Cortex of kidney (tissue), 1 donor: ENCODE results near the gene MAD1L1.

Experiments
- DNase-seq: peaks from one replicate; lab custom pipeline; 2025; lab: John Stamatoyannopoulos, UW

The MAD1L1 gene

DNA sequence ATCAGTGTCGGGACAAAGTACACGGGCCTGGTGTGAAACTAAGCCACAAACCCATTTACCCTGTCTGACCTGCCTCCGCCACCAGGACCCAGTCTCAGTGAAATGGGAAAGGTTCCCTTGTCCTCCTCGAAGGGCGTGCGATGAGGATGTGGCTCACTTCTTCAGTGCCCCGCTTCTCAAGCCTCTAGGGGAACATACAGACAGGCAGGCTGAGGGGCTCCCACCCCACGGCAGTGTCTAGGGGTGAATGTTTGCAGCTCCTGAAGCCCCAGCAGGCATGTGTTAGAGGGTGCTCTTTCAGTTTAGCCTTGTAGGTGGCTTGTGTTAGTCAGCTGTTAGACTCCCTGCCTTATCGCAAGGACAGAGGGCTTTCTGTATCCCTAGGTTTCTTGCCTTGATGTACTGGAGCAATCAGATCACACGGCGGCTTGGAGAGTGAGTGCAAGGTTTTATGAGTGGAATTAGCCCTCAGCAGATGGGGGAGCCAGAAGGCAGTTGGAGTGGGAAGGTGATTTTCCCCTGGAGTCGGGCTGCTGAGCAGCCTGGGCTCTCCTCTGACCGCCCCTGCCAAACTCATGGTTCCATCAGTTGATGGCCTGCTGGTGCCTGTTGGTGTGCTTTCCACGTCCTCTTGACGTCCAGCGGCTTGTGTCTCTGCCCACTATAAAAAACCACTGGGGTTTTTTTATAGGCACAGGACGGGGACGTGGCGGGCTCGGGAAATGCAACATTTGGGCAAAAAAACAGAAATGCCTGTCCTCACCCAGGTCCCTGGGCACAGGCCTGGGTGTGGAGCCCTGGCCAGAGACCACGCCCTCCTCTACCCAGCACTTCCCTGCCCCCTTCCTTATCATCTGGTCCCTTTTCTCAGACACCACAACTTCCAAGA, 10.0 kb upstream of the MAD1L1 start:
- DNase-seq: no peak

DNA sequence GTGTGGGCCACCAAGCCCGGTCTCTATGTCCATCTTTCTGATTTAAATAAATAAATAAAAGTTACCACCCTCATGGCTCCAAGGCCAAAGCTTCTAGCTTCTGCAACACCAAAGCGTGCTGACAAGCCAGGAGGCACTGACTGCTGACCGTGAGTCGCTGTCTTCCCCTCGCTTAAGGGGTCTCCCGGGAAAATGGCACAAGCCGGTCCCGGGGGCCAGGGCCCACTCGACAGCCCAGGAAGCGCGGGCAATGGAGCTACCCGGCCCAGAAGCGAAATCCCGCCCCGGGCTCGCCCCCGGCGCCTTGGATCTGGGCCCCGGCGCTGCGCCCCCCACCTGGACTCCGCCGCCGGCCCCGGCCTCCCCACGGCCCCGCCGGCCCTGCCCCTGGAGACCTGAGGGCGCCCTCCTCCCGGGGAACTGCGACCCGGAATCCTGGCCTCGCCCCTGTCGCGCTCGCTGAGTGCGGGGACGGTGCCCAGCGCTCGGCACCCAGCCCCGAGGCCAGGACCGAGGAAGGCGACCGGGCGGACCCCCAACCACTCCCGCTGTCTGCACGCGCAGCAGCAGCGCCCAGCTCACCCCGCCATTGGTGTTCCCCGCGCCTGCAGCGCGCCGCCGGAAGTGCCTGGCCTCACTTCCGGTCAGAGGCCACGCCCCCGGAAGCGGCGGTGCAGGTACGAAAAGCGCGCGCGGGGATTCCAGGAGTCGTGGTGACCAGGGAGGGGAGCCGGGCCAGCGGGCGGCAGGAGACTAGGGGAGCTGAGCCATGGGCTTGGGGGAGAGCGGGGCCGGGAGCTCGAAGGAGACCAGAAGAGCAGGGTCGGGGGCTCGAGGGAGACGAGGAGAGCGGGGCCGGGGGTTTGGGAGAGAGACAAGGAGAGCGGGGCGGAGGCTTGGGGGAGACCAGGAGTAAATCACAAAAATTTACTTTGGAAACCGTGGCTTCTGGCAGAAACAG, 9.1 kb upstream of the MAD1L1 start, which contains the start of the genes MRM2 and NUDT1:
TSS of gene MRM2 (minus strand) at position 626 of the 961 bp plus-strand sequence. CDS start at position 590, 36 bp downstream.
TSS of gene NUDT1 (plus strand) at position 647 of the 961 bp plus-strand sequence. CDS start 2,349 bp downstream, outside the sequence.
- no peak for DNase-seq

DNA sequence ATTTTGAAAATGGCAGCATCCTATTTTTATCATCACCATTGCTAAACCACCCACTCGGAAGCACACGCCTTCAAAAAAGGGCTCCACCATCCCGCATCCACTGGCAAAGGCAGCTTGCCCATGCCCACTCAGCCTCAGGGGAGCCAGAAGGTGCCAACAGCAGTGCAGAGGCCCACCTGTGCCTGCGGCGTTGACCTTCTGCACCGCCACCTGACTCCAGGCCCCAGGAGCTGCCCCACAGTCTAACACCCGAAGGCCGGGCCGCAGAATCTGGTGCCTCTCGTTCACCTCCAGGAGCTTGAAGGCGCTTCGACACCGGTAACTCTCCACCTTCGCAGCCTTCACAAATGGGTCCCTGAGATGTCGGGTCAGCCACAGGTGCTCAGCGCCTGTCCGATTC, 6.5 kb upstream of the MAD1L1 start:
- no peak for DNase-seq

DNA sequence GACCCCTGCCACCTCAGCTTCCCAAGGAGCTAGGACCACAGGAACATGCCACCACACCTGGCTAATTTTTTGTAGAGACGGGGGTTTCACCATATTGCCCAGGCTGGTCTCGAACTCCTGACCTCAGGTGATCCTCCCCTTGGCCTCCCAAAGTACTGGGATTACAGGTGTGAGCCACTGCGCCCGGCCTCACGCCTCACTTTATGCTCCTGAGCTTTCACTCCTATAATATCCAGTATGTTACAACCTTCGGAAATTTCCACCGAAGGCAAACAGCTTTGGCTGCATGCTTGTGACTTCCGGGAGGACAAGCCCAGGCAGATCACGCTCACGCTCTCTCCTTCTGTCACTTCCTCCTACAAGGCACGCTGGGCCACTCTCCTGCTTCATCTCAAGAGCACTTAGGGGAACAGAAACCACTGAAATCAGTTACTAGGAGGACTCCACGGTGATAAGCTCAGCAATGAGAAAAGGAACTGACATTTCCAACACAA, 4.4 kb upstream of the MAD1L1 start:
- no peak for DNase-seq

DNA sequence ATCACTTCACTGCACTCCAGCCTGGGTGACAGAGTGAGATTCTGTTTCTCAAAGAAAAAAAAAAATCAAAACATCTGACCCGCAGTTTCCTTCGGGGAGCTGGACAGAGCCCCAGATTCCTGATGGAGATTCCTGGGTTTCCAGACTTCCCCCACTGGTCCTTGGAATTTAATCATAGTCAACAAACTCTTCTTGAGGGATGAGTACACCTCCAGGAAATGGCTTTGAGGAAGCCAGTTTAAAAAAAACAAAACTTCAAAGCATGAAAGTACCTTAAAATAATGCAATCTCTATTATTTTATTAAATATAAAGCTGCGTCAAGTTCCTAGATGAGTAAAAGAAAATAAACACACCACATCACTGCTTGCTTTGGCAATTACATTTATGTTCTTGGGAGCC, 1.2 kb upstream of the MAD1L1 start:
- no peak for DNase-seq

DNA sequence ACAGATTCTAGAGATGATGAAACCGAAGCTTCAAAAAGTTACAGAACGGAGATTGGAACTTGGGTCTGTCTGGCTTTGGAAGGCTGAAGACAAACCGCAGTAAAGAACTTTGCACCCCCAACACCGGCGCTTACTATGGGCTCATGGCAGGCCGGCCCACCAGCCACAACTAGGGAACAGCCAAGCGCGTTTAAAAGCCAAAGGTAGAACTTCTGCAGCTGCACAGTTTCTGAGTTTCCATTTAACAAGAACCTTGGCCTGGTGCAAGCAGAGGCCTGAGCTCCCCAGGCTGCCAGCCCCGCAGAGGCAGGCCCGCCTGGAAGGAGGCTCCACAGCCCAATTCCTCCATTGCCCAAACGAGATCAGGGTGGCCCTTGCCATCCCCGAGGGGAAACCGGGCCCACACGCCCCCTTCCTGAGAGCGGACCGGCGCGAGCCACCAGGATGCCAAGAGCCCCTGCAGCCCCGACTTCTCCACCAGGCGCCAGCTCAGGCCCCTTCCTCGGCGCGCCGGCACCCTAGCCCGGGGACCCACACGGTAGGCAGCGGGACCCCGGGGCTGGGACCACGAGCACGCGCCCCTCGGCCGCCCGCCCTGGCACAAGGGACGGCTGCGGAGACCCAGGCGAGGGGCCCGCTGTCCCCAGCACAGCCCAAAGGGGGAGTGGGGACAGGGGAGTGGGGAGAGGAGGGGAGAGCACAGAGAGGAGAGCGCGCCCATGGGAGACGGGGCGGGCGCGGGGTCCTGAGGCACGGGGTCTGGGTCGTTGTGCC, 566 bp downstream of the MAD1L1 start:
- DNase-seq: no peak

DNA sequence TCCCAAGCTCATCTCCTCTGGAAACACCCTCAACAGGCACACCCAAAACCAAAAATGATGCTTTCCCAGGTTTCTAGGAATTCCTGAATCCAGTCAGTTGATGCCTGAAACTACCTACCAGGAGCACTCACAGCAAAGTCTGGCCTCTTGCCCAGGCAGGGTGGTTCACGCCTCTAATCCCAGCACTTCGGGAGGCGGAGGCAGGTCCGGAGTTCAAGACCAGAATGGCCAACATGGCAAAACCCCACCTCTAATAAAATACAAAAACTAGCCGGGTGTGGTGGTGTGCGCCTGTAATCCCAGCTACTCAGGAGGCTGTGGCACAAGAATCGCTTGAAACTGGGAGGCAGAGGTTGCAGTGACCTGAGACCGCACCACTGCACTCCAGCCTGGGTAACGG, 1.9 kb downstream of the MAD1L1 start:
- DNase-seq: no peak

DNA sequence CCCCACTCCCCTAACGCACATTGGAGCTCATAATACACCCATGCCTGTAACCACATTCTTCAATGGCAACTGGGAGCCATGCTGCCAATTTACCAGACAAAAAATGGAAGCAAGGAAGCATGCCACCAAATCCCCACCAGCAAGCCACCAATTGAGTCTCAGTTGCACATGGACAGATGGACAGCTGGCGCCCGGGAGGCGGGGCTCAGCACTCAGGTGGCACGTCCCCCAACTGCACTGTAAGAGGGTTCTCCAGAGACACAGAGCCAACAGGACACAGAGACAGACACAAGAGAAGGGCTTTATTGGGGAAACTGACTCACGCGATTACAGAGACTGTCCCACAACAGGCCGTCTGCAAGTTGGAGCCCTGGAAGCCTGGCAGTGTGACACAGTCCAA, 2.5 kb downstream of the MAD1L1 start:
- no peak for DNase-seq

DNA sequence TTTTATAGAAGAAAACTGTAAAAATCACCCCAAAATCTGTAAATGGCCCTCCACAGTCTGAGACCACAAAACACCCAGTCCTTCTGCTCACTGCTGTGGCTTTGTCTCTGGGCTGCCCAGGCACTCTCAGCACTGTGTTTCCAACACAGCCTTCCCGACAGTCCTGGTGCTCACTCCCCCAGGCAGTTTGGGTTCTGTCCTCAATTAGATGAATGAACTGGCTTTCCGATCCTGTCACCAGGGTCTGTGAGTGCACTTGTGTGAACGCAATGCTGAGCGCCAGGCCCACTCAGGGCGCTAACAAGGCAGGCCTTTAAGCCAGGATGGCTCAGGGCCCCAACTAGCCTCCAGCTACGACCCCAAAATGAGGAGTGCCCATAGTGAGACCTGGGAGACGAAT, 3.3 kb downstream of the MAD1L1 start:
- no peak for DNase-seq

DNA sequence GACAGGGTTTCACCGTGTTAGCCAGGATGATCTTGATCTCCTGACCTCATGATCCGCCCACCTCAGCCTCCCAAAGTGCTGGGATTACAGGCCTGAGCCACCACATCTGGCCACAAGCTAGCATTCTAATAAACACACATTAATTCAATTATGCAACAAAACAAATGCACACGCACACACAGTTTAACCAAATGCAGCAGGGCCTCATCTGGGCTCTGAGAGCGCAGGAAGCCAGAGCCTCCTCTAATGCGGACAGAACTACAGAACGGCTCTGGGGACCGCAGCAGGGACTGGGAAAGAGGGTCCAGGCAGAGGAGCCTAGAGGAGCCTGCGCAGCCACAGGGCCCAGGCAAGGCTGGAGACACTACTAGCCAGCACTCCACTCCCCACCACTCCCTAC, 3.8 kb downstream of the MAD1L1 start:
- DNase-seq: no peak

DNA sequence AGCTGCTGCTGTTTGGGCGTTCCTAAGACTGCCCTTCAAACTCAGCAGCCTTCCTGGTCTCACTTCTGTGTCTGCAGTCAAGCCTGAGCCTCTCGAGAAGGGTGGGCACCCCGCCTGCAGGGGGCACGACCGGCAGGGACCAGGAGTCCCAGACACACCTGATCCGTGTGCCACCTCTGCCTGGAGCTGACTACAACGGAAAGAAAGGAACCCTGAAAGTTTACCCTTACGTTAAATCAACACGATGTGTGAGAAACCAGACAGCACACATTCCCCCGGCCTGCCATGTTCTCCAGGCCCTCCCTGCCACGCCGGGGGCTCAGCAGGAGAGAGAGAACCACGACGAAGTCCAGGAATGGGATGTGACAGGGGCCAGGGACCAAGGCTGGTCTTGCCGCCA, 5.0 kb downstream of the MAD1L1 start:
- DNase-seq: no peak

DNA sequence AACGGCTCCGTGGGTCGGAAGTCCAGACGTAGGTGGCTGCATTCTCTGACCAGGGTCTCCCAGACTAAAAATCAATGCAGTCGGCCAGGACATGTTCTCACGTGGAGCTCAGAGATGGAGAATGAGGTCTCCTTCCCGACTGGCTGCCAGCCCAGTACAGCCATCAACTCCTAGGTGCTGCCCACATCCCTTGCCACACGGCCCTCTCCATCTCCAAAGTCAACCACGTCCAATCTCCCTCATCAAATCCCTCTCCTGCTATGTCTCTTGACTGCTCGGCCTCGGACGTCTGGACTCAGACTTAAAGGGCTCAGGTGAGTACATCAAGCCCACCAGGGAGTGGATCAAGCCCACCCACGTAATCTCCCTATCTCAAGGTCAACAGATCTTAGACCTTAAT, 6.9 kb downstream of the MAD1L1 start:
- DNase-seq: no peak

DNA sequence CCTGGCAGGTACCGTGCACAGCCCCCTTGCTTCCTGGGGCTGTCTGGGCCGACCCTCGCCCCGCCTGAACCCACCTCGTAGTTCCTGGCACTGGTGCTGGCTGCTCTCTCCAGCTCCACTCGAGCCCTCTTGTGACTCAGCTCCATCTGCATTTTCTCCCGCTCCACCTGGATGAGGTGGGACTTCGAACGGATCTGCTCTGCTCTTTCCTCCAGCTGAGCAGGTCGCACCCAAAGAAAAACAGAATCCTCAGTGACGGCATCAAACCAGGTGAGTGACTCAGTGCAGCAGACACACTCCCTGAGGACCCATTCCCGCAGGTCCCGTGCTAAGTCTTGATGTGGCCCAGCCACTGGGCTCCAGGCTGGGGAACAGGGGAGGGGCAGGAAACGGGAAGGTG, 7.4 kb downstream of the MAD1L1 start:
- no peak for DNase-seq

DNA sequence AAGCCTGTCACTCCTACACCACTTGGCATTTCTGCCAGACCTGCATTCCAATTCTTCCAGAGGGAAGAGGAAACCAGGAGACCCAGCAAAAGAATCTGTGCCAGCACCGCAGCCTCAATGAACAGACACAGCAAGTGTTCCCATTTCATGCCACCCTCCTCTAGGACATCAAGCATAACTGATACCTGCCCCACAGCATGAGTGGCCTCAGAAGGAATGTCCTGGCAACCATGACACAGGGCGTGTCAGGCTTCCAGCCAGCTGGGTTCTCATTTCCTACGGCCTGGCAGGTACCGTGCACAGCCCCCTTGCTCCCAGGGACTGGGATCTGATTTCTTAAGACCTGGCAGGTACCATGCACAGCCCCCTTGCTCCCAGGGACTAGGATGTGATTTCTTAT, 7.8 kb downstream of the MAD1L1 start:
- DNase-seq: no peak

DNA sequence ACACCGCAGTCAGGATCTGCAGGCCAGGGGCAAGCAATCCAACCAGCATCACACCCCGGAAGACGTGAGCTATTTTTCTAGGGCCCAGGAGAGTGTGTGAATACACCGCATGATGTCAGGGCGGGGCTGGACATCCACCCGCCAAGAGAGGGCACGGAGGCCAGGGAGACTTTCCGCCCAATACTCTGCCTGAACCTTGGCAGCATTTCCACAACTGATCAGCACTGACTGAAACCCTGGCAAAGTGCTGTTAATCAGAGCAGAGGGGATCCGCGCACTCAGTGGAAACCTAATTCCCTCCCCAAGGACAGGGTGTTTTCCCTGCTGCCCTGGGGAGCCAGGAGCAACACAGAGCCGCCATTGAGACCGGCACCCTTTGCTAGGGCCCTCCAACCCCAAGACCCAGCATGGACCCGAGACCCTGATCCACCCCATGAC, 8.2 kb downstream of the MAD1L1 start:
- no peak for DNase-seq

DNA sequence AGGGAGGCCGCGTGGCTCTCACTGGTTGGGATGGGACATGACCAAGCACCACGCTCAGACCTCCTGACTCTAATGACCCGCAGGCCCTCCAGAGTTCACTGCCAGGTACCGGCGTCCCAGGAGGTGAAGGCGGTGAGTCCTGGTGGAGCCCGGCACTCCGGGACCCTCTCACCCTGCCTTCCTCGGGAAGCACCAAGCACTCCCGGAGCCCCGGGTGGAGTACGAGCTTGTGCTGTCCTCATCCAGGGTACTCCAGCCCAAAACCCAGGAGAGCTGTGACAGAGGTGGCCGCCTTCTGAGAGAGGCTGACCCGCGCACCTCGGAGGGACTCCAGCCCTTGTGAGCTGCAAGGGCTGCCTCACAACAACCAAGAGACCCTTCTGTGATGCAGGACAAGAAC, 9.4 kb downstream of the MAD1L1 start:
- no peak for DNase-seq

DNA sequence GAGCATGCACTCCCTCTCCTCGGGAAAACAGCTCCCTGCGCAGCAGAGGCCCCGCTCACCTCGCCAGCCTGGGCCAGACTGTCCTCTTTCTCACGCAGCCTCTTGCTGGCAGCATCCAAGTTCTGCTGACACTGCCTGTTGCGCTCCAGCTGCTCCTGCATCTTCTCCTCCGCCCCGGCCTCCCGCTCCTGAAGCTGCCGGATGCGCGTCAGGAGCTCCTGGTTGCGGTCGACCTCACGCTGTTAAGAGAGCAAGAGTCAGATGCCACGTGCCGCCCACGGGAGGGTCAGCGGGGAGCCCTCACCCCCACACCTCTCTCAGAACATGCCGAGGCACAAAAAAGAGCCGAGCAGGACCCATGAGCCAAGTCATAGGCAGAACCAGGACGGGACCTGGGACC, 10.2 kb downstream of the MAD1L1 start:
- DNase-seq: no peak

DNA sequence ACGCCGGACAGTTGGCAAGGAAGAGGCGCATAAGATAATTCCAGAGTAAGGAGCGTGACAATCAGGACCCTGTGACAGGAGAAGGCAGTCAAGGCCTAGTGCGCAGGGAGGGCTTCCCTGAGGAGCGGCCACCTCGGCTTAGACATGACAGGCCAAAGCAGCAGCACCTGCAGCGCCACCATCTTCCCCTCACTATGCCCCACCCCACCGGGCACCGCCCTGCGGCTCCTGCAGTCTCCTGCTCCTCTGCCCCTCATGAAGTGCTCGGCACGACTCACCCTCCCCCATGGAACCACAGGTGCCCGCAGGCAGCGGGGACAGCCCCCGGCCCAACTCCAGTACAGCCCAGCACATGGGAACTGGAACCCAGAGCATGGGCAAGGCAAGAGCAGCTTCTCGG, 11.8 kb downstream of the MAD1L1 start:
- no peak for DNase-seq

DNA sequence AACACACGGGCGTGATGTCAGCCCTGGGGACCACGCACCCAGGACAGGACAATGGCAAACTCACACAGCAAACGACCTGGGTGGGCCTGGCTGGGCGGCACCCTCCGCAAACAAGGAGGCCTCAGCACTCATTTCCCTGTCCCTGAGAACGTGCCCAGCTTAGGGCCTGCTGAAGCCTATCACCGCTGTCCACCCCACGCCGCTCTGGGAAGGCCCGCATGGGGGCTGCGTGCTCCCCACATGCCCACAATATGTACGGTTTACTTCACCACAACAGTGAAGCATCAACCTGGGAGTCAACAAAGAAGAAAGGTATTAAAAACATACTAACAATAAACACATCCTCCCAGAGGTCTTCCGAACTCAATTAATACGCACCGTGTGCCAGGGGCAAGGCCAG, 12.2 kb downstream of the MAD1L1 start:
- no peak for DNase-seq

DNA sequence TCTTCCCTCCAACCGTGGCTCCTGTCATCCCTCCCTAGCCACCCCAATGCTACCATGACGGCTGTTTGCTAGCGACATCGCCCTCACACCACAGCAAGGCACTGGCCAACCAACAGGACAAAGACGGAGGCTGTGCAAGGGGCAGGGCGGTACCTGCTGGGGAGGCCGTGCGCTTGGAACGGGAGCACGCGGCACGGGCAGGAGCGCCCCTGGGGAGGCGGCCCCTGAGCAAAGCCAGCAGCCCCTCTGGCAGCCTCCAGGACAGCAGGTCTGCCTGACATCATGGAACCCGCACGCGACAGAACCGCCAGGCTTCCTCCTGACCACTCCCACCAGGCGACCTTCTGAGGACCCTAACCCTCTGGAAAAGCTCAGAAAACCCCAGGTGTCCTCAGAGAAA, 12.7 kb downstream of the MAD1L1 start:
- DNase-seq: no peak

DNA sequence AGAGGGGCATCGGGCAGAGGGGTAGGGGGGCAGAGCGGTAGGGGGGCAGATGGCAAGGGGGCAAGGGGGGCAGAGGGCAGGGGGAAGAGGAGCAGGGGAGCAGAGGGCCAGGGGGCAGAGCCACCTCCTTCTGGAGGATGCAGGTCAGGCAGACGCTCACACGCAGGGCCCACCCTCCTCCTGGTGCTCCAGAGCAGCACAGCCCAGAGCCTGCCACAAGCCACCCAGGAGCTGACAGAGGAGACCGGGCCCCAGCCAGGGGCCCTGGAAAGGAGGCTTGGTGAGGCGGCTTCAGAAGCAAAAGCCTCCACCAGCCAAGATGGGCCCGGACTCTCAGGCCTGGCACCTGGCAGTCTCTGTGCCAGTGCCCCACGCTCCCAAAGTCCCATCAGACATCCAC, 13.1 kb downstream of the MAD1L1 start:
- no peak for DNase-seq

DNA sequence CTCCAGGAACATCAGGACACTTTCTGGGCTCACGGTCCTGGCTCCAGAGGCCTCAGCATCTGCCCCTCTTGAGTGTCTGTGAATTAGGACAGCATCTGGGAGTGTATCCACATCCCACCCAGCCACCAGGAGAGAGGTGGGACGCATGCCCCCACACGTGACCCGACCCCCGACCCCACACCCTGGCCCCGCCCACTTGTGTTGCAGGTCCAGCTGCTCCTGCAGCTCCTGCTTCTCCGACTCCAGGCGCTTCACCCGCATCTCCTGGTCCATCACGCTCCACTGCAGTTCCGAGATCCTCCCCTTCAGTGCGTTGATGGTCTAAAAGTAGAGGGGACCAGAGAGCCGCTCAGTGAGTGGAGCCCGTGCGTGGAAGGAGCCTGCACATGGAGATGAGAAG, 13.6 kb downstream of the MAD1L1 start:
- DNase-seq: no peak
